HG03565 (cell line): ENCODE data around the gene JARID2.

Source experiments
- ATAC-seq: cut with Tn5 transposase; IDR thresholded peaks from one replicate; pipeline ENCODE4 v1.9.1; 2021; ENCODE audit warnings: mild to moderate bottlenecking, moderate library complexity; ENCODE audit not compliant: unreplicated experiment

The JARID2 gene

DNA sequence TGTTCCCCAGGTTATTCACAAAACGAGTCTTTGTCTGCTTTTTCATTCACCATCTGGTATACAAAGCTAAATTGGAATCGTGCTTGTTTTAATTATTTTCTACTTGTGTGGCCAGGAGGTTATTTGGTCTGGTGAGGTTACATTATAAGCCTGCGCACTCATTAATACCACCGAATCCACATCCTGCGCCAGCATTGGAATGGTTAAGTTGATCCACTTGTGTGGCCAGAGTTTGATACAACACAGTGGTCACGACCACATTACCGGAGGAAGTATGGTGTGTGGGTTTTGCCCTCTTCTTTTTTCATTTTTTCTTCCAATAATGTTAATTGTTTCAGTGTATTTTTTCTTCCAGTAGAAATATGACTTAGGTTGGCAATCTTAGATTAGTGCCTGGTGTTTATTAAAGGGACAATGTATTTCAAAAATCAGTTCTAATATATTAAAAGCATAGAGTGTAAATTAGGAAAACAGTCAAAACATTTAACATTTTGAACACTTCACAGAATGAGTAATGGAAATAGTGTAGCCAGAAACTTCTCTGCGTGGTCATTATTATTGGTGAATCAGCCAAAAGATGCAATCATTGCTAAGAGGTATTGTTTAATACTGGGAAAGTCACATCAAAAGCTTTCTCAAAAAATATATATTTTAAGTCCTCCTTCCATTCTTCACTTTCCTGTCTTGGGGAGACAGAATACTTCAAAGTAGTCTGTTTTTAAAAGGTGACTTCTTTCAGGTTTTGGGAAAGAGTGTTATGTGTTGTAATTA, 84.5 kb downstream of the JARID2 start:
- ATAC-seq = no peak

DNA sequence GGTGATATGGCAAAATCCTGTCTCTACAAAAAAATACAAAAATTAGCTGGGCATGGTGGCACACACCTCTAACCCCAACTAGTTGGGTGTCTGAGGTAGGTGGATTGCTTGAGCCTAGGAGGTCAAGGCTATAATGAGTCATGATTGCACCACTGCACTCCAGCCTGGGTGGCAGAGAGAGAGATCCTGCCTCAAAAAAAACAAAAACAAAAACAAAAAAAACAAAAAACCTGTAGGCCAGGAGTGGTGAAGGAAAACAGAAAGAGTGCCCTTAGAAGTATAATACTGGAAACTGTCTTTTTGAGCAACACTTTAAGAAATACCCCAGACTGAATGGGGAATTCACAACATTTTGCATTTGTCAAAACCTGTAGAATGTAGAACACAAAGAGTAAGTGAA, 85.3 kb downstream of the JARID2 start:
- ATAC-seq = no peak

DNA sequence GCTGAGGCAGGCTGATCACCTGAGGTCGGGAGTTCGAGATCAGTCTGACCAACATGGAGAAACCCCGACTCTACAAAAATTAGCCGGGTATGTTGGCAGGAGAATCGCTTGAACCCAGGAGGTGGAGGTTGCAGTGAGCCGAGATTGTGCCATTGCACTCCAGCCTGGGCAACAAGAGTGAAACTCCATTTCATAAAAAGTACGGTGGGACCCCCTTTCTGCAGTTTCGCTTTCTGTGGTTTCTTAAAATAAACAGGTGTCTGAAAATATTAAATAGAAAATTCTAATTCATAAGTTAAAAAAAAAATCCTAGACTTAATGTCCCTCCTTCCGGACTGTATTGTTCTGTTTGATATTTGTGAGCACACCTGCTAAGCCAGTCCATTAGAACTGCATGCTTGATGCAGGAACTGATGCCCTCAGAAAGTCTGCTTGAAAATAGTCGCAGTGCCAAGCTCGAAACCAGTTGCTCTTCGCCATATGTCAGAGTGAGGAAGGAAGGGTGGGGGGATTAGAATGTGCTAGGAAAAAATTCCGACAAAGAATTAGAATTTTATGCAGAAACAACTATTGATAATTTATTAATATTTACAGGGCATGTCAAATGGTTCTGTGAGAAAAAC, 85.9 kb downstream of the JARID2 start:
- ATAC-seq = no peak

DNA sequence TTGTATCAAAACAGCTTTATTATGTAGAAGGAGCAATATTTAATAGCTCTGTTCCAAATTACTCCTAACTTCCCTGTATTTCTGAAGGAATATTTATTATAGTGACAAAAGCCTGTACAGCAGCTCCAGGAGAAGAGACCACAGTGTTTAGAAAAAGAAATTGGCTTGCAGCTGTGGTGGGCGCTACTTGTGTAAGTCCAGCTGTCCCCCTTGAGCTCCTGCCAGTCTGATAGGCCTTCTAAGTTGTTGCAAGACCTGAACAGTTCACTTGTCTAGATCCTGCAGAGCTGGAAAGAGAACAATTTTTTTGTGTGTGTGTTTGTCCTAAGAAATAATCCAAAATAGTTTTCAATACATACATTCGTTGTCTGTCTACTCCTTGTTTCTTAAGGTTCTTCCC, 86.6 kb downstream of the JARID2 start:
- ATAC-seq = no peak

DNA sequence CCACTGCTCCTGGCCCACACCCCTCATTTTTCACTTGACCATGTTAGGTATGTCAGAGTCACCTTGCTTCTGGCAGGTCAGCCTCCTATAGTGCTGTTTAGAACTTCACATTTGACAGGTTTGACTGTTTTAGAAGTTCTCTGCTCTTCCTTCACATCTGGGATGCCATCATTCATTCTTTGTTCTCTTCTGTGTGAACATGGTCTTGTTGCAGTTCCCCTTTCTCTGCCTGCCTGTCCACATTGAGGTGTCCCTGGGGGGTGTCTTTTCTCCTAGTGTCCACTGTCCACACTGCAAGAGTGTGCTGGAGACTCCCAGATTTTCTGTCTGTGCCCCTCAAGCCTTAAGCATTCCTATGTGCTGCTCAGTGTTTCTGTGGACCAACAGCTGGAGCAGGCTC, 89.5 kb downstream of the JARID2 start:
- no peak for ATAC-seq

DNA sequence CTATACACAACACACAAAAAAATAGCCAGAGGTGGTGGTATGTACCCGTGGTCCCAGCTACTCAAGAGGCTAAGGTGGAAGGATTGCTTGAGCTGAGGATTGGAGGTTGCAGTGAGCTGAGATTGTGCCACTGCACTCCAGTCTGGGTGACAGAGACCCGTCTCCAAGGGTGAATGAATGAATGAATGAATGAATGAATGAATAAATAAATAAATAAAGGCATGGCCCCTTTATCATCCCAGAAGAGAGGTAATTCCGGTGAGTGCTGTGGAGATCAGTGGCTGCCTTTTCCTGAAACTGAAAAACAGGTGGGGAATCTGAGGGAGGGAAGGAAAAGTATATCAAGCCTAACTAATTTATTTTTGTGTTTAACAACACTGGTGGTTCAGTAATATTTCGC, 90.0 kb downstream of the JARID2 start:
- ATAC-seq = no peak

DNA sequence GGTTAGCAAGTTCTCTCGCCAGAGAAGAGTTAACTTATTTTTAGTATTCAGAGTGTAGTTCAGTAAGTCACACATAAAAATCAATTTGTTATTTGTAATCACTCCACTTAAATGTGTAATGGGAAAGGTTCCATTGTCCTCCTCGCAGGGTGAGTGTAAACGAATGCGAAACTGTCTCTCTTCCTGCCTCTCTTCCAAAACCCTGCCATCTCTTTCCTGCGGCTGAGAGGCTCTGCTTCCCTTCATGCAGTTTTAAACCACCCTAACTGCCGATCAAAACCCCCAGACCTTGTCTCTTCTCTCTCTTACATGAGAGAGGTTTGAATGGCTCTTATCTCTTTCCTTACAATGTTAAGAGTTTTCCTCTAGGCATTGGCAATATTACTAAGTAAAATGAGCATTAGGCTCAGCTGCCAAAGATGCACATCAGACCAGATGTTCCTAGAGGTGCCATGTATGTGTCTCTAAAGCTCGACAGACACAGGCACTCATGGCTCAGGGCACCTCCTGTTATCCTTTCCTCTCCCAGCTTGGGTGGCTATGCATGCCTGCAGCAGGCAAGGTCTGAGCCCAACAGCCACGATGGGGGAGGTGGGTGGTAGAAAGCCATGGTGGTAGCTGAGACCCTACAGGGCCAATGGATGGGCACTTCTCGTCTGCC, 91.2 kb downstream of the JARID2 start:
- ATAC-seq = no peak

DNA sequence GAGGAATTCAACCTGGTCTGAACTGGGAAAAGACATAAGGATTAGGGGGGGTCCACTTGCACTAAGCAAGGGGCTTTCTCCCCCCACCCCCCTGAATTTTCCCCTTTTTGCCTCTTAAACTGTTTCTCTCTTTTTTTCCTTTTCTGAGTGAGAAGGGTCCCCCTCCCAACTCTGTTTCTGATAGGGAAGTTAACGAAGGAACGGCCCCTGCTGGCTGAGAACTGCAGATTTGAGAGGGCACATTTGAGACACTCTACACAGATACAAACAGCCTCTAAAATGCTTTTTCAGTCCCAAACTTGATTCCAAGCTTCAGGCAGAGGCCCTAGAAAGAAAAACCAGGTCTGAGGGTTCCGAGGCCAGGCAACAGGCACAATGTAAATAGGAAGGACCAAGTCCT, 91.7 kb downstream of the JARID2 start:
- no peak for ATAC-seq

DNA sequence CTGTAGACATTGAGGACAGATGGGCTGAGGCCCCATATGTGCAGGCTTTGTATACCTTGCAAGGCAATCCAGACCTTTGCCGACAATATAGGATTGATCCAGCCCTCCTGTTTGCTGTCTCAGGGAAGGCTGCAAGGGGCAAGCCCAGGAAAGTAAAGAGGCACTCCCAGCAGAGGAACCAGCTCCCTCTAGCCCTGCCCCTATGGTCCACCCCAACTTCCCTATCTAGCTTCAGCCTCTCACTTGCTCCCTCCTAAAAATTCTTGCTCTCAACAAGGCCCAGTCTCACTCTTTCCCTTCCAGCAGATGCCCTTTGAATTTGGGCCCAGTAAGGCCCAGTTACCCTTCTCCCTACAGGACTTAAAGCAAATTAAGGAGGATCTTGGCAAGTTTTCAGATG, 92.6 kb downstream of the JARID2 start:
- no peak for ATAC-seq

DNA sequence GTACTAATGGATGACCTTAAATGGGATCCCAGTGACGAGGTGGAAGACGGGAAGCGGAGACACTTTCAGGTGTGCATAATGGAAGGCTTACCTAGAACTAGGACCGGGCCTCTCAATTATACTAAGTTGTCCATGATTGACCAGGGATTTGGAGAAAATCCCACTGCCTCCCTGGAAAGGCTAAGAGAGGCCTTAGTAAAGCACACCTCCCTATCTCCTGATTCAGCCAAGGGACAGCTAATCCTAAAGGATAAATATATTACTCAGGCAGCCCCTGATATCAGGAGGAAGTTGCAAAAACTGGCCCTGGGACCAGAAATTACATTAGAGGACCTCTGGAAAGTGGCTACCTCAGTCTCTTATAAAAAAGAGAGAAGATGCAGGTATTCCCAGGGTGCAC, 93.2 kb downstream of the JARID2 start:
- ATAC-seq = no peak

DNA sequence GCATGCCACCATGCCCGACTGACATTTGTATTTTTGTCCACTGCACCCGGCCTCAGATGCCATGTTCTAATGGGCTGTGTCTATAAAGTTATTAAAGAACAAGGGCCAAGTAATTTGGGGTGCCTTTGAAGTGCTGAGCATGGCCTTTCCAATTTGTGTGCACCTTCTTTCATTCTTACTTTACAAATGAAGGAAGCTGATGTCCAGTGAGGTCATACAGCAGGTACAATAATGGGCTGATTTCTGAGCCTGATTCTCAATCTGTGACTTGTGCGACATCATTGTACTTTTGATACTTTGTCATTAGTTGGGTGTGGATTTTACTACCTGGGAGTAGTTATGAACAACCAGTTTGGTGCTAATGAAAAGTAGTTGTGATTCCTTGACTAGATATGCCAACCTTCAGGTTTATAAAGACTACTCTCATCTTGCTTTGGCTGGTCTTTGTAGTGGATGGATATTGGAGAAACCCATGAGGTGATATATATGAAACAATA, 94.3 kb downstream of the JARID2 start:
- no peak for ATAC-seq

DNA sequence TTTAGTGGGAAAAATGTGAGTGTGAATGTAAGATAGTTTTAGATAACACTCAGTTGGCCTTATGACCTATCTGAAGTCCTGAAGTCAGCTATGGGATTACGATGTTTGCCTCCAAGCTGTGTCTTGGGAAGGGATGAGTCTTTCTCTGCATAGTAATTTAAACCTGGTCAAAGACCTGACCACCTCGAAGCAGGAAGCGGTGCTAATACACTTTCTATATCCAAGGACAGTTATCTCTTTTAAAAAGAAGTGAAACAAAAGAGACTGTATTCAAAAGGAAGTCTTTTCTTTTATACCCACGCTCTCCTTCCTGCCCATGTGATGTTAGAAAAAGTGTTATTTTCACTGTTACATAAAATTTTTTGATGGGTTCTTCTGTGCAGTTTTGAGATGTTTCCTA, 94.9 kb downstream of the JARID2 start:
- ATAC-seq = no peak

DNA sequence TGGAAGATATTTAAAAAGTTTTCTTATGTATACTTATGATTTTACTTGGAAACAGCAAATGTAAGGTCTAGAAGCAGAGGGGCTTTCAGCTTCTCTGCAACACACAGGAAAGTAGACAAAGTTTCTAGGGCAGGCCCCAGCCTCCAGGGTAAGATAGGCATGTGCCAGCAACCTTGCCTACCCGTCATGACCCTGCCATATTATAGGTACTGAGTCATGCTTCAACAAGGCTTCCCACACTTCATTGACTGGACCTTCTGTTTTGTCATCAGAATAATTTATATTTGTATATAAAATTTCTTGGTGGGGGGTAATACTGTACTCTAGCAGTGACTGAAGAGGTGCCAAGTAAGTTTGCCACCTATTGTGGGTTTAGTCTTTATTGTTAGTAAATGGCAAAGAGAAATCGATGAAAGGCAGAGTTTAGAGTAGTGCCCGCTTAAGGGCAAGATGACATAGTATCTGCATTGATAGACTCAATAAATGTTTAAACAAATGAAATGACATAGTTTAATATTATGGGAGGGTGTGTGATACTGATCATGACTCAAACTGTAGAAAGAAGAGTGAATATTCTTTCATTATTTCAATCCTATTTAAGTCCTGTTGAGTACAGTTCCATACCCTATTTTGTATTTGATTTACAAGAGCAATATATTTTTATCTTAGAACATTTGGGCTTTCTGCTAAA, 95.6 kb downstream of the JARID2 start:
- ATAC-seq = no peak

DNA sequence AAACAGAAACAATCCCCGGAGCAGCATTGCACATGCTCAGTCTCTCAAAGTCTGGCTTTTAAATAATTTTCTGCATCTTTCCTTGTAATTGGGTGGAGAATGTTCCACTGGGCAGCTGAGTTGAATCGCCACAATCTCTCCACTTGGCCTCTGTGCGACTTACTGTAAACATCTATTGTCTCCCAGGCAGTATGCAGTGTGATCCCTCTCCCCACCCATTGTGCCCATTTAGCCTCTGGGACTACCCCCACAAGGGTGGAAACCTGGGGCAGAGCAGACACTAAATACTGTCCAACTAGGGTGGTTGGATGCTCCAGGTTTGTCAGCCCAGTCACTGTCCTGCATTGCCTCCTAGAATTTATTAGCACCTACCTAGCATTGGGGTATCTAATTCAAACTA, 96.2 kb downstream of the JARID2 start:
- ATAC-seq = no peak

DNA sequence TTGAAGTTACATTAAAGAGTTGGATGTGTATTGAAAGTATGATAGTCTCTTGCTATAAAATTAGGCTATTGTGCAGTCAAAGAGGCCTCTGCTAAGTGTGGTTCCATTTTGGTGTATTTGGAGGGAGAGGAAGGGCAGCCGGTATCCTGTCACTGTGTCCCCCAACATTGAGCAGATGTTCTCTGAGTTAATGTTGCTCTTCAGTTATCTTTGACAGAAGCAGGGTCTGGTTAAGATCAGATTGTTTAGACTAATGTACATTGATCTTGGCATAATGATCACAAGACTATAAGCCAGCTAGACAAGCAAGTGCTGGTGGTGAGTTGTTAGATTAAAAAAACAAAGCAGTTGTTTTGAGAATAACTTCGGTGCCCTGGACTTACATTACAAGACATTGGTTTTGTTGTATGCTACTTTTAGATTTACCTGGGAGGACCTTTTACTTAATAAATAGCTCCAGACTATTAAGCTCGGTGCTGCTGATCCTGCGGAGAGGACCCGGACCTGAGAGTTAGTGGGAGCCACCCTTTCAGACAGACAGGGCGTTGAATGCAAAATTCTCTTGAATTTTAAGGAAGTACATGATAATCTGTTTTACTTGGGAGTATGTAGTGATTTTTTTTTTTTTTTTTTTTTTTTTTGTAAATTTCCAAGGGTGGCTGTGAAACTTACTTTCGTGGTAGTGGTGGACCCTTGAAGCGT, 97.8 kb downstream of the JARID2 start:
- no peak for ATAC-seq

DNA sequence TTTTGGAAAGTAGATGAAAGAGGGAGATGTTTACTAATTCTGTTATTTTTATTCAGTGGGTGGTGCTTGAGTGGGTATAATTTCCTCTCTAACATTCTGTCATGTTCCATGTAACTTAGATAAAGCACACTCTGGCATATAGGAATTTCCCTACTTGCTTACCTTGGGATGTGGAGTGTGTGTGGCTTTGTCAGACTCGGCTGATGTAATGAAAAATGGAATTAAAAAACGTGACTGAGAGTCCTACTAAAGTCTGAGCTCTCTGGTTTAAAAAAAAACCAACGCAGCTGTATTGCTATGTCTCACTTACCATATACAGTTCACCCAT, 98.3 kb downstream of the JARID2 start:
- no peak for ATAC-seq

DNA sequence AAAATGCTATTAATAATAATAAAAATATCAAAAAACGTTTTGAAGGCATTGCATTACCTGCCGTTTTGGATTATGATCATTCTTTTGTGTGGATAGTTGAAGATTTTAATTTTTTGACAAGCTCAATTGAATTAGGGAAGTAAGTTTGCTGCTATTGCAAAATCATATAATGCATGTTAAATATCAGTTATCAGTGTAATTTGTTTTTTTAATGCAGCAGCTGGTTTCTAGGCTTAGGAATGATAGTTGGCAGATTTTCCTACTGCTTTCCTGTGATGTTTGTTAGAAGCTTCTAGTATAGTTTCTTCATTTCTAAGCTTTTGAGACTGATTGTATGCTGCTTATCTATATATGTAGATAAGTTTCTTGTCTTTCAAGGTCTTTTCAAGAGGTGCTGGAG, 99.0 kb downstream of the JARID2 start:
- no peak for ATAC-seq

DNA sequence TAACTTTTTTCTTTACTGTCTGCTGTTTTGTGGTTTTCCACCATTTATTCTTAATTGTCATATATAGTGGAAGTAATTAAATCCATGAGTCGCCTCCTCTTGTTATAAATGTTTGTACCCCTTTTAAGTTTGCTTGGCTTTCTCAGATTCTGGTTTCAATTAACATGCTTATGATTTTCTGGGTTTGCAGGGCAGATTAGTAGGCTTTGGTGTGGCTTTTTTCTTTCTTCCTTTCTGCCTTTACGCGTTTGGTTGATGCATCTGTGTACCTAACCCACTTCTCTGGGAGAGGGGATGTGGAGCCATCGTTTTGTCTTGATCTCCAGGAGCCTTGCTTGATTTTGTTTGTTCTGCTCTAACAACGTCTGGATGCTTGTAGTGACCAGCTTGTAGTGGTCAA, 100.4 kb downstream of the JARID2 start:
- no peak for ATAC-seq

DNA sequence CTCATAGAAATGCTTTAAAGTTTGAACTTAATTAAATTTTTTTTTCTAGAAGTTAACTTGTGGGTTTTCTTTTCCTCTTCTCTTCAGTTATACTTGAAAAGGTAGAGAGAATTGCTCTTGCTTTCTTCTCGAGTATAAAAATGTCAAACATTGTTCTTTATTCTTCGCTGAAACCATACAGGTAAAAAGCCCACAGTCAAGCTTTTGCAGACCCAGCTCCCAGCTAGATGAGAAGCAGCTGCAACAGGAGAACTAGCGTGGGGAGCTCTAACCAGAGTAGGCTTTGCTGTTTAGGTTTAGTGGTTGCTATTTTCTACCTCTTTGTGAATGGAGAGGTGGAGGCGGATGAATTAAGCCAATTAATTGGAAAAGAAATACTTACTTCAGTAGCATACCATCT, 102.7 kb downstream of the JARID2 start:
- ATAC-seq = no peak

DNA sequence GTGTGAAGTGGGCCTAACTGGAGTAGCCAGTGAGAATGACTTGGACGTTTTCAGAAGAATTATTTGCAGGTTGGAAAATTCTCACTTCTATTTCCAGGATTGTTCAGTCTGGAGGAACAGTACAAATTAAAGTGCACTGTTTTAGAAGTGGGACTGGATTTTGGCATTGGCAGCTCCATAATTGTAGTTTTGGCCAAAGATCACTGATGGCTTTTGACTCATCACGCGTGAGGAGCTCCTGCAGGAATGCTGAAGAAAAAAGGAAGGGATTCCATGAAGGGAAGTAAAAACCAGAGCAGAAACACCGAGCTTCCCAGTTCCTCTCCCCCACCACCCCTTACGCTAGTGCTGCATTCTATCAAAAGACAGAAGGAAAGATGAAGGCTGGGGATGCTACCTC, 103.5 kb downstream of the JARID2 start:
- no peak for ATAC-seq
